HG02943 (cell line): Measurements from ENCODE around the gene EIF4E3.

Experiments
- ATAC-seq: cut with Tn5 transposase; IDR thresholded peaks from one replicate; pipeline ENCODE4 v1.9.1; 2021; ENCODE audit warnings: mild to moderate bottlenecking, low read depth, moderate library complexity; ENCODE audit not compliant: unreplicated experiment

The EIF4E3 gene

DNA sequence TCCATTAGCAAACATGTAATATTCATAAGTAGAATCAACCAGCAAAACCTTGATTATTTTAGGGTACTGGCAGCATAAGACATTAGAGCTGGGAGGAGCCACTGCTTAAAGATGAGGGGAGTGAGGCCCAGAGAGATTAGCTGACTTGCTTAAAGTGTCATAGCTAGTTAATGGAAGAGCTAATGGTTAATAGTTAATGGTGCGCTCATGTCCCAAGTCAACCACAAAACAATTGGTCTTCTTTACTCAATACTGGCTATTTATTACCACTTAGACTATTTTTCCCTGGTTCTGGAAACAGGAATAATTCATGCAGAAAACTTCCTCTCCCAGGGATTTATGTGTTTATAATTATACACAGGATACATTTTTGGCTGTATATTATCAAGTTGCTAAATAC lies 33.1 kb downstream of the EIF4E3 start:
- no peak for ATAC-seq

DNA sequence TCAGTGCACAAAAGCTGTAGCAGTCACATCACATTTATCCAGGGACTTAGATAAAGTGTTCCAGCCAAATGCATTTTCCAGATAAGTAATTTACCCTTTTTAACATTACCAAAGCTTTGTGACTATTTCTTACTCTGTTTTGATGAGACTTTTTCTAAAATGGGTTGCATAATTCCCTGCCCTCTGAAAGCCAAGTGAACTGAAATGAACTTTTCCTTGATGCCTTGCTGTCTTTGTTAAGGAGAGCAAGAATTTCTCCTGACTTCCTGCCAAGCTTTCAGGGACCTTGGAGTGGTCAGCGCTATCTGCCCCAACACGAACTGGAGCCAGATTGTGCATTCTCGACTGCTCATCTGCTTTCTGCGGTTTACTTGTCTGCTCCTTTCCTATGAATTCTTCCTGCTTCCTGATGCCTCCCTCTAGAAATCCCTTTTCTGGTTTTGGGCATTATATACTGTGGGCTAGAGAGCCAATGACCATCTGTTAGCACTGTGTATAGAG lies 34.8 kb downstream of the EIF4E3 start:
- ATAC-seq = no peak

DNA sequence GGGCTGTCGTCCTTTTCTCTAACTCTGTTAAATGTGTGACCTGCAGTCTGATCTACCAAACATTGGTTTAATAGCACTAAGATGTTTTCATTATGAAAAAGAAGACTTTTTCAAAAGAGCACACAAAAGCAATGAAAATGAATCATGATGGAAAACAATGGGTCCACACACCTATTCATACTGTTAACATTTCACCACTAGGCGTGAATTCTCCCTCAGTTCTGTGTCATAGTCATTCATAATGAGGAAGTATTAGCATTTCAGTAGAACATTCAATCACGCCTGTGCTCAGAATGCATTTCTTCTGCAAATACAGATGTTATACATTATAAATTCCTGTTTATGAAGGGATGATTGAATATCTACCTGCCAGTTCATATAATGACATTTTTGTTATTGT lies 35.9 kb downstream of the EIF4E3 start:
- no peak for ATAC-seq

DNA sequence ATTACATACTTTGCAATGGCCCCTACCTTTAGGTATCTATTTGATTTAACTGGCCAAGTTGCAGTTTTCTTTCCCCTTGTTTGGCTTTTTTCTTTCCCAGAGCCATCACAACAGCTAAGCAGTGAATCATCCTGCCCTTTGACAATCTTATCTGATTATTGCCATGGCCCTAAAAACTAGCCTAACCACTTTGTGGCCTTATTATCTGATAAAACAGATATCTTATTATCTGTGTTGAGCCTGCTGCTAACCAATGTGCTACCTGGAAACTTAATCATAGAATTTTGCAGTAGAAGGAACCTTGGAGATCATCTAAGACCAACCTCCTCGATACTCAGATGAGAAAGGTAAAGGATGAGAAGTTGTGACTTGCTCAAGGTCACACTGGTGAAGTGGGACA lies 37.1 kb downstream of the EIF4E3 start:
- ATAC-seq = no peak

DNA sequence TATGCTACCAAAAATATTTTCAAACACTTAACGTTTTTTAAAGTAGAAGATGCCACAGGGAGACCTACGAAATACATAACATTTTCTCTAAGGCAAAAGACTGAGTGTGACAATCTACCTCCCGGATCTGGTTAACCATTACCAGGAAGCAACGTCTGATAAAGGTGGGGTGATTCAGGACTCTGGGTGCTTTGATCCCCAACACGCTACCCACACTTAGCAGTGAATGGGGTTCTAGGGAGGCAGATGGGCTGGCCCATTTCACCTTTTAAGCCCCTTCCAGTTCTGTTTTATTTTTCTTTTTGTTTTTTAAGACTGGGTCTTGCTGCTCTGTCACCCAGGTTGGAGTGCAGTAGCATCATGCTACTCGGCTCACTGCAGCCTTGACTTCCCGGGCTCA lies 39.5 kb downstream of the EIF4E3 start:
- no peak for ATAC-seq

DNA sequence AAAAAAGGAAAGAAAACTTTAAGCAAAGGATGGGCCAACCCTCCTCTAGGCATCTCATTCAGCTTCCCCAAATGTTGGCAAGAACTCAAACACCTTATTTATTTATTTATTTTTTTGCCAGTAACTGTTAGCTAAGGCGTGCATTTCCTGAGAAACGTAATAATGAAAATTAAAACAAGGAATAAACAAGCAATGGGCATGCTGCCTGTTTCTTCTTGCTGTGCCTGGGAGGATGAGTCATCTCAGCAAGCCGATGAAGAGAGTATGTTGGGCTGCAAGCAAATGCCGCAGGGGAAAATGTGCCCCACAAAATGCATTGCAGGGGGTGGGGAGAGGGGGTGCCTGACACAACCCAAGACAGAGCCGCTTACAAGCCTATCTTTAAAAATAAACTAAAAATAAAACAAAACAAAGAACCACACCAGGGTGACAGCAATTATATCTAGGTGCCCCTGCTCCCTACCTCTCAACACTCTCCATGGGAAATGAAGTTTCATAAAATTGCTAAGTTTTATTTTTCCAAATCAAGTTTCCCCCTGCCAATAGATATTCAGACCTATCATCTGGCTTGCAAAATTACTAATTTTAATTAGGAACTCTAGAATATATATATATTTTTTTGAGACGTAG lies 40.3 kb downstream of the EIF4E3 start:
- no peak for ATAC-seq

DNA sequence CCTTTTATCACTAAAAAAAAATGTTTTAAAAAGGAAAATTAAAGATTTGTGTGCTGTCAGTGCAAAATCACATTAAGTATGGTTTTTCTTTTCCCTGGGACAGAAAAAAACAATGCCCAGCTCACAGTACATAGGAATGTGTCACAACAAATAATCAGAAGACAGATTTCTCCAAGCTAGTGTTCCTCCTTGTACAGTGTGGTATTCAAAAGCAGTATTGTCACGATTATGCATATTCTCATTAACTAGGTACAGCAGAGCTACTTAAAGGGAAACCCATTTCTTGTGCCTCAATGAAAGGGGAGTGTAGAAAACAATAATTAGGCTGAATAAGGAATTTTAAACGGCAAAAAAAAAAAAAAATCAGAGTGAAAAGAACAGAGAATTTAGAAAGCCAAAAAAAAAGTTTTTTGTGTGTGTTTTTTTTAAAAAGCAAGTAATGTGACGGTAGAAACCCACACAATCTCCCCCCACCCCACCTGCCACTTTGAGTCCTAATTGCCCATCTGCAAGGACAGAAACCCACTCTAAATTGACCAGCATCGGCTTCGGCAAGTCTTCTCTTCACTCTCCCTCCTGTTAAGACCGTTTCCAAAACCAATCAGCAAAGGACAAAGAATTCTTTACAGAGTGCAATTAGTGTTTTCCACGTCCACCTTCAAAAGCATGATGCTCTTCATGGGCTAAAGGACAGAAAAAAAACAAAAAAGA lies 41.0 kb downstream of the EIF4E3 start:
- ATAC-seq = no peak

DNA sequence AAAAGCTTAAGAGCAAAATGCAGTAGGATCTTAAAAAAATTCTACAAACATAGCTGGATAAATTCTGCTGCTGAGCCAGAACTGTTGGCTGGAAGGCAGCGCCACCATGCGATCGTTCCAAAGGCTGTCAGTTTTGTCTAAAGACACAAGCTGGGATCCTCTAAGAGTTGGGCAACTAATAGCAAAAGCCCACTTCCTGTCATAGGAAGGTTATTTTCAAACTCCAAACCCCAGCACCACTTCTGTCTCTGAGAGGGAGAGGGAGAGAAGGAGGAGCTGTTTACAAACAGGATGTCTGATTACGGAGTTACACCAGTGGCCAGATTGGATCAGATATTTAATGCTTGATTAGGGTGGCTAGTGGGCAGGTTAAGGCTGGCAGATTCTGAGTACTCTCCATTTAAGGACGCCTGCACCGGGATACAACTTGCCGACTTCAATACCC lies 44.0 kb downstream of the EIF4E3 start:
- ATAC-seq = no peak

DNA sequence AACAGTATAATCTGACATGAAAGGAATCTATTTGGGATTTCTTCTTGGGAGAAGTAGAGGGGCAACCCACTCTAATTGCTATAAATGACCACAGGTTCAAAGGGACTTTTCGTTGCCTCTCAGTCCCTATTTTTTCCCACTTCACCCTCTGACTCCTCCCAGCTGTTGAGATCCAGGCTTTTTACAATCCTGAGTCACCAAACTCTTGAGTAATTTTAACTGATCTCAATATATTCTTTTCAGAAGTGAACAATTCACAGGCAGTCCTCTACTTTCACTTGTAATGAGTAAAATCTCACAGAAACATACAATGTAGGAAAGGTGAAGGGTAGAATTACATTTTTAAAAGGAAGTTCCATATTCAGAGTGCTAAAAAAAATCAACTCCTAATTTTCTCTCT lies 44.6 kb downstream of the EIF4E3 start:
- ATAC-seq = no peak

DNA sequence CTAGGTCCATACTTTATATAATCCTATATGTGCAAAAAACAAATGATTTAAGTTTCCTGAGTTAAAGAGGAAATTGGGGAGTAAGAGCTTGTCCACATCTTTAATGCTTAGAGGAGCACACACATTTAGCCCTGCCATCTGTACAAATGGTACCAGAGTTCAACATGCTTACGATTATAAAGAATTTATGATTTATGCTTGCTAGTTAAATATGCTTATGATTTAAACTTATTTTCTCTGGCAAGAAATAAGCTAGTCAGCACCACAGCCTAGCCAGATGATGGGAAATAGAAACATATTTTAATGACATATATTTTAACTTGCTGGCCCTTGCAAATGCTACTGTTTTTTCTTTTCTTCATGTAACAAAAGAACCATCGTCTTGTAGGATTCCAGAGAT lies 48.3 kb downstream of the EIF4E3 start:
- ATAC-seq = no peak

DNA sequence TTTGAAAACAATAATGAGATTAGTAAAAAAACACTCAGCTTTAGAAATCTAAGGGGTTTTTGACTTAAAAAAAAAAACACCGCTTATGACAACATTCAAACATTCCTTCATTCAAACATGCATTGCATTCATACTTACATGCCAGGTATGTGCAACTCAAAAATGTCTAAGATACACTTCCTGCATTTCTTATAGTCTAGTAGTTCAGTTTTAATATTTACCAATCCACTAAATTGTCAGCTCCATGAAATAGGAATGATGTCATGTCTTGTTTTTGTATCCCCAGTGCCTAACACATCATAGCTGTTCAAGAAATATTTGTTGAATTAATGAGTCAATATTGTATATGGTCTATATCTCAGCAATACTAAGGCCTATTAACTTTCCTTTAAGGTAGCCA lies 51.7 kb downstream of the EIF4E3 start:
- ATAC-seq = no peak

DNA sequence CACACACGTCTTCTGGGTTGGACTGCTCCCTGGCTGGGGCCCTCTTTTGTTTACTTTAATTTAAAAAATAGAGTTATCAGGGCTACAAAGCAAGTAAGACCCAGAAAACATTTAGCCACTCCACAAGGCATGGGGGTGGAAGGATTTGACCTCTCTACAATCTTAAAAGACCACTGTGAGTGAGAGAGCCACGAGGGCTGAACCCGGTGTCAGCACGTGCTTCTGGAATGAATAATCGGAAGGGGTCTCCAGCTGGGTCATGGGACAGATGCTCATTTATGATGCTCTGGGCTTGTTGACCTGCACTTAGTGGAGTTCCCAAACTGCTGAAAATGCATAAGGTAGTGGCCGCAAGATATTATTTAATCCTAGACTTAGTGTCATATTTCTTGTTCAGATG lies 52.4 kb downstream of the EIF4E3 start:
- no peak for ATAC-seq

DNA sequence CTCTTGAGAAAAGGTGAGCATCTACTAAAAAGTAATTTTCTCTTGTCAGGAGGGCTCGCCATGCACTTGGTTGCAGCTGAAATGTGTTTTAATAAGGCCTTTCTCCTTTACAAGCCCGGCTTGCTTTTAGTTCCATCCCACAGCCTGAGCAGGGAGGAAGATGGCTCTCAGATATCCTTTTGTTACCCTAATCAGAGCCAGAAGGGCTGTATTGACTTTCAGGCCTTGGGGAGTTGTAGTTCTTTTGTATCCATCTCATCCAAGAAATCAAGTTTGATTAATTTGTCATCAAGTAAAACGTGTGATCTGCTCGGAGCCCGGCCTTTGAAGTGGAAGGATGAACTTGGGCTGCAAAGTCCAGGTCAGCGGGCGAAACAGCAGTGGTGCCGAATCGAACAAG lies 52.9 kb downstream of the EIF4E3 start:
- ATAC-seq = no peak

DNA sequence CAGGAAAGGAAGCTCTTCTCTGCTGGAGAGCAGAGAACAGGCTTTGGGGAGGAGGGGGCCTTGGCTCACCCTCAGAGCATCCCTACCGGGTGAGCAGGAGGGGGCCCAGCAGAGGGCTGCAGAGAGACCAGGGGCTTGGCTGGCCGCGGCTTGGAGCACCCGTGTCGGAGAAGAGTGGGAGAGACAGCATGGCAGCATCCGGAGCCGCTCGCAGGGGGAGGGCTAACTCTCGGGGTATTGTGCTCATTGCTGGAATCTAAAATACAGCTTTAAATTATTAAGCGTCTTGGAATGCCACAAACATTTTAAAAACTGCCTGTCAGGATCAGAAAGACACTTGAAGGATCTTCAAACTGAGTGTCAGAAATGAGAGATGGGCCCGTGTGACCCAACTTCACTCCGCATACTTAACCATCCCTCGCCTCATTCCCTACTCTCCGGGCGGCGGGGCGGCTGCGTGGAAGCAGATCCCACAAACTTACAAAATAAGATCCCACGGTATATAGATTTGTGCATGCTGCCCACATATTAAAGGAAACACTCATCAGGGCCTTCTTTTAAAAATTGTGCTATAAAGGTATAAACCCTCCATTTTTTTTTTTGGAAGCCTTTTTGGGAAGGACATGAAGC lies 53.9 kb downstream of the EIF4E3 start:
- no peak for ATAC-seq

DNA sequence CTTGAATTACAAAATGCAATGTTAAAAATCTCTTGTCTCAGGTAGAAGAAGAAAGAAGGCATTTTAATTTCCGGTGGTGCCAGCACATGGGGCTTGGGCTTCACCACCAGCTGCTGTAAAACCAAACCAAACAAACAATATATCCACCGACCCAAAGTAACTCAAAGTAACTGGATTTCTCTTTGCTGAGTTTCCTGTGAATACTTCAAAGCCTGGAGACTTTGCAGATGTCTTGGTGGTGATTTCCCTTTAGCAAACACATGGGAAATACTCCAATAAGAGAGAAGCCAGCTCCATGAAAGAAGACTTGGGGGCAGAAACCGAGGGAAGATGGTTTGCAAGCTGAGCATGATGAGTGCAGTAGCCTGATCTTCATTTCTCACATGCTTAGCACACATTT lies 62.6 kb downstream of the EIF4E3 start:
- ATAC-seq = no peak

DNA sequence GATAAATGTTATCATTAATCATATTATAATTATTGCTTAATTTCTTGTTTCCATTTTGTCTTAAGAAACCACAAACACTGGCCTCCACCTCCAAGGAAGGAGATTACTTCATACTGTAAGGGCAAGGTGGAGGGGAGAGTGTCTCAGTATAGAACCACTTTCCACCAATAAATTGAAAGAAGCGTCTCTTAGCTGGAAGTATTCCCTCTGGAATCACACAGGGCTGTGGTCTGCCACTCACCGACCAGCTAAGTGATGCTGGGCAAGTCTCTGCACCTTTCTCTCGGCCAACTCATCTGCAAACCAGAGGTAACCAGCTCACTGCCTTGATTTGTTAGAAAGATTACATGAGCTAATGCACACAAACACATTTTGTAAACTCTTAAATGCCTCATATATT lies 63.1 kb downstream of the EIF4E3 start:
- ATAC-seq = no peak

DNA sequence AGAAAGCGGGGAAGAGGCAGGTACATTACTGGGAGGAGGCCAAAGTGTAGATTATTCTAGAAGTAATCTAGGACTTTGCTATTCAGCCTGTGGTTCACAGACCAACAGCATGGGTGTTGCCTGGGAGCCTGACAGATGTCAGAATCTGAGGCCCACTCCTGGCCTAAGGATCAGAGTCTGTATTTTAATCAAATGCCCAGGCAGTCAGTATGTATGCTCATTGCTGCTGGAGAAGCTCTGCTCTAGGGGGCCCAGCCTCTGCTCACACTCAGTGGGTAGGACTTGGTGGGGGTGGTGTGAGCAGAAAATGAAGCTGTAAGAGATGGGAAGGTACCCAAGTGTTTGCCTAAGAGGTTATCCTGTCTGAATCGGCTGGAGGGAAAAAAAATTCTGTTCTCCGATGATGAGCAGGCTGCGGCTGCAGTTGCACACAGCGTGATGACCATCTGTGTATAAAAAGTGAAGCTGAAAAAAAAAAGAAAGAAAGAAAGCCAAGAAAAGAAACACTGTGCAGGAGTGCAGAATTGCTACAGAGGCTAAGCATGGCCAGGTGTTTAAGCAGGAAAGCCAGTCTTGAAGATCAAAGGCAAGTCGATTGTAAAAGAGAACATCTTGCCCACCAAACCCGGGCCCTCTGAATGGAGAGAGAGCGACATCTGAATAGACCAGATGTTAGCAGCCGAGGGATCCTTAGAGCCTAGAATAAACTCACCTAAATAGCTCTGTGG lies 65.2 kb downstream of the EIF4E3 start:
- no peak for ATAC-seq

DNA sequence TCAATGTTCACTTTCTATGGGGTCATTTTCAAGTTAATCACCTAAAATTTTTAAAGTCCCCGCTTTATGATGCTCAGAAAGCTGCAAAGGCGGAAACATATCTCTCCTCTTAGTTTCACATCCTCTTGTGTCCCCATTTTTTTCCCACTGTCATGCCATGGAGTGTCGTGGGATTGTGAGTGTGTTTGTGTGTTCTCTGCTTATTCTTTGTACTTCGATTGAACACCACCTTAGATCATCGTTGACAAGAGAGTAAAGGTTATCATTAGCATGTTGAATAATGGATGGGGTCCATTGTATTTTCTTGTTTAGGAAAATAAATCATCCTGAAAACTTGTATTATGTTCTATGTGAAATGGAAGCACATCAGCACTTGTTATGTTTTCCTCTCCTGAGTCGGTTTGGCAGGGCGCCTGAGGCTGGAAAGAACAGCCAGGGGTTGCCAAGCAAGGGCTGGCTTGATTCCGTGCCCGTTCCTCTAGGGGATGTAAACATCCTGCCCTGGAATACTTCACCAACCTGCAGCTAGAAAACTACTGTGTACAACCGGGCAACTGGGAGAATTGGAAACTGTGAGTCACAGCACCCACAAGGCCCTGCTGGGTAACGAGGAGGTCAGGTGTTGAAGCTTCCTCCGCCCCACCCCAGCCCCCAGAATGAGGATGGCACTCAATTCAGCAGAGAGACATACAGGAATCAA lies 67.2 kb downstream of the EIF4E3 start:
- ATAC-seq = no peak

DNA sequence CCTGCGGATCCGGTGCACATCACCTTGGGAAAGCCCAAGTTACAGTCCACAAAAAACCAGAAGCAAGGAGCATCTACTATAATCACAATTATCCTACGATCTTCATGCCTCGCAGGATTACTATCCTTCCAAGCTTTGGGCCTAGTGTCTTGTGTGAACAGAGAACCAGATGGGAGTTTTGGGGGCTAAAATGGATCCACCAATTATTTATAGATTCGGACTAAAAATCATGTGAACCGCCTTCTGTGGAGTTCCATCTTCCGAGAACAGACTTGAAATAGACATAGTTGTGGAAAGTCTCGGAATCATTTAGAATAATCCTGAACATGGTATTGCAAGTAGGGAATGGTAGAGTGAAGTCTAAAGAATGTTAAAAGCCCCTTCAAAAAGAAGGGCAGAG lies 70.1 kb downstream of the EIF4E3 start:
- ATAC-seq = no peak

DNA sequence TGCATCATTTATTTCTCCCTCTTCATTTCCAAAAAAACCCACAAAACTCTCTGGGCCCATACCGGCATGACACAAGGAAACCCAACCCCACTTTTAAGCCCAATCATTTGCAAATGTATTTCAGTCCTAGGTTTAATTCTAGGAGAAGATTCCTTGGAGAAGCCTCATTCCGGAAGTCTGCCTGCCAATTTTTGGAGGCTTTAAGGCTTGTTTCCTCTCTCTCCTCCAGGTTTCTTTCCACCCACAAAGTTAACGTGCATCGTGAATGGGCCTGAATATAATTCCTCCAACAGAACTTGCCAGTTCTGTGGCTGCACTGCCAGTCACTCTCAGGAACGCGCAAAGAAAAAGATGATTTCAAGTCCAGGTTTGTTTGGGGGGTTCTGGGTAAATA lies 71.8 kb downstream of the EIF4E3 start:
- no peak for ATAC-seq
